Breast epithelium (tissue), 3 donors: ENCODE measurements around the gene ZFP36L1.

Experiments used
- POLR2A ChIP-seq: fragments of 450-650 bp; IDR thresholded peaks from one replicate; pipeline ENCODE4 v1.6.1; 2016; ENCODE audit warnings: antibody characterized with exemption, mild to moderate bottlenecking, moderate library complexity
- POLR2AphosphoS5 ChIP-seq, 3 donors: sonication (generic); formaldehyde crosslinking; IDR thresholded peaks; one replicate each; pipeline ENCODE4 v1.6.1; 2017; ENCODE audit warnings: antibody characterized with exemption in 3 of 3
- TF ChIP-seq, protein P1 (sequence below), 3 donors: fragments of 450-650 bp; IDR thresholded peaks; one replicate each; pipeline ENCODE4 v1.5.1; 2016 to 2017; ENCODE audit warnings: antibody characterized with exemption in 3 of 3, mild to moderate bottlenecking in 3 of 3, moderate library complexity in 3 of 3

DNA sequence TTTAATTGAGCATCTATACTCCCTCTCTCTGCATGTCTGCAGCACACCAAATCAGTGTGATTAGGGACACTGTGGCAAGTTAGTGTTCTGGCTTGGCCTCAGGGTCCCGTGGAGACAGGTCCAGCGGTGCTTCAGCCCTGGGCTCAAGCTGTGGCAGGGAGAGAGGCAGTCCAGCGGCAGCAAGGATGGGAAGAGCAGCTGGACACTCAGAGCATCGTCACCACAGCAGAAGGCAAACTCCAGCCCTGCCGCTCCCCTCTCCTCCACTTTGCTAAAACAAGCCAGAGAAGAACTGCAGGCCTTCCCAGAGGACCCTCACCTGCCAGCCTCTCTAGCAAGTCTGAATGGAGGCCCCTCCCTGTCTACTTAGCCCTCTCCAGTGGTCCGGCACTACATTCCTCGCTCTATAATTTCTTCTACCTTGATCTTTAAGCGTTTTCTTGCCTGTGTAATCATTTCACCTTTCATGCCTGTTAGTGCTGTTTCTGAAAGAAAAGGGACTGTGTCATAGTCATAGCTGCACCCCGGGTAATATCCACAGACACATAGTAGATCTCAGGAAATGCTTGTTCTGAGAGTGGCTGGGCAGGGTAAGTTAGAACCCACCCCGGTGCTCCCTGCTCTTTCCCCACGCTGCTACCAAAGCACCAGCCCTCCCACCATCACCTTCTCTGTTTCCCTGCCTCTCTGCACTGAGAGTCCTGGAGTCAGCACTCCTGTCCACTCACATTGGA, 22.1 kb downstream of the ZFP36L1 start:
- TF ChIP-seq POLR2AphosphoS5 (IDR thresholded peaks at IDR 0.05) (no peak), POLR2A (no peak)
- TF ChIP-seq, protein P1, sequence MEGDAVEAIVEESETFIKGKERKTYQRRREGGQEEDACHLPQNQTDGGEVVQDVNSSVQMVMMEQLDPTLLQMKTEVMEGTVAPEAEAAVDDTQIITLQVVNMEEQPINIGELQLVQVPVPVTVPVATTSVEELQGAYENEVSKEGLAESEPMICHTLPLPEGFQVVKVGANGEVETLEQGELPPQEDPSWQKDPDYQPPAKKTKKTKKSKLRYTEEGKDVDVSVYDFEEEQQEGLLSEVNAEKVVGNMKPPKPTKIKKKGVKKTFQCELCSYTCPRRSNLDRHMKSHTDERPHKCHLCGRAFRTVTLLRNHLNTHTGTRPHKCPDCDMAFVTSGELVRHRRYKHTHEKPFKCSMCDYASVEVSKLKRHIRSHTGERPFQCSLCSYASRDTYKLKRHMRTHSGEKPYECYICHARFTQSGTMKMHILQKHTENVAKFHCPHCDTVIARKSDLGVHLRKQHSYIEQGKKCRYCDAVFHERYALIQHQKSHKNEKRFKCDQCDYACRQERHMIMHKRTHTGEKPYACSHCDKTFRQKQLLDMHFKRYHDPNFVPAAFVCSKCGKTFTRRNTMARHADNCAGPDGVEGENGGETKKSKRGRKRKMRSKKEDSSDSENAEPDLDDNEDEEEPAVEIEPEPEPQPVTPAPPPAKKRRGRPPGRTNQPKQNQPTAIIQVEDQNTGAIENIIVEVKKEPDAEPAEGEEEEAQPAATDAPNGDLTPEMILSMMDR (IDR thresholded peaks at IDR 0.05): no peak
